ENCODE results near the gene TMEM179.

DNA sequence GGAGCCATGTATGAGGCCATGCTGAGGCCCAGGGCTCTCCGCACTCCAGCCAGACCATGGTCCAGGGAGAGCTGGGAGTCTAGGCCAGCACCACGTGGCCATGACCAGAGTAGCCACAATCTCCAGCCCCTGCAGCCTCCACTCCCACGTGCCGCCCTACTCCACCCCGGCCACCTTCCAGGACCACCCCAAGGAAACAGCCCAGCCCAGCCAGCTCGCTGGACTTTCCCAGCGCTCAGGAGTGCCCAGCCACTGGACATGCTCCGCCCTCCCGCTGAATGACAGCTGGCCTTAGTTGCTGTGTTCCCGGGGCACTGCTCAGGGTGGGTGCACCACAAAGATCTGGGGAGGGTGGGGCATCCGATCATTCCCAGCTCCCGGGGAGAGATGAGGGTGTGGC, 27.1 kb downstream of the TMEM179 start:
- TF ChIP-seq CTCF (optimal IDR thresholded peaks at IDR 0.05 in 1 of 3, IDR thresholded peaks at IDR 0.05 in 1 of 3, conservative IDR thresholded peaks at IDR 0.05 in 1 of 3; ENCODE audit: extremely low read depth in 1 of 3, insufficient read depth in 2 of 3, low read length in 3 of 3), result no peak
- no peak for TF ChIP-seq EZH2 (IDR thresholded peaks at IDR 0.05; ENCODE audit: low read length)
